ENCODE data around the gene JAM2.

The JAM2 gene

GRCh38 chr21:25759573-25759972 lies 120.5 kb downstream of the JAM2 start:
- no peak for TF ChIP-seq MYC (IDR thresholded peaks at IDR 0.05; ENCODE audit: low read depth, low read length)
- no peak for TF ChIP-seq CTCF (IDR thresholded peaks at IDR 0.05; ENCODE audit: low read depth, low read length)
- no peak overlapping the region for H3K4me3 ChIP-seq (ENCODE audit: low read depth, low read length)
- DNase-seq (ENCODE audit: low read depth) = no peak

GRCh38 chr21:25760061-25760460 lies 121.0 kb downstream of the JAM2 start:
- DNase-seq (ENCODE audit: low read depth) = no peak
- TF ChIP-seq MAX (IDR thresholded peaks at IDR 0.05; ENCODE audit: low read depth, low read length) (no peak), CTCF (IDR thresholded peaks at IDR 0.05; ENCODE audit: low read depth, low read length) (no peak), POLR2A (IDR thresholded peaks at IDR 0.05; ENCODE audit: extremely low read depth, insufficient read length) (no peak), MYC (IDR thresholded peaks at IDR 0.05; ENCODE audit: low read depth, low read length) (no peak)

GRCh38 chr21:25760677-25761076 lies 121.6 kb downstream of the JAM2 start:
- H3K4me3 ChIP-seq (ENCODE audit: low read depth, low read length) = no peak overlapping the region
- no peak for DNase-seq (ENCODE audit: low read depth)
- TF ChIP-seq POLR2A (IDR thresholded peaks at IDR 0.05; ENCODE audit: extremely low read depth, insufficient read length) (no peak), MYC (IDR thresholded peaks at IDR 0.05; ENCODE audit: low read depth, low read length) (no peak), CTCF (IDR thresholded peaks at IDR 0.05; ENCODE audit: low read depth, low read length) (no peak), MAX (IDR thresholded peaks at IDR 0.05; ENCODE audit: low read depth, low read length) (no peak)

More at GRCh38 chr21:25760061-25760460, 121.0 kb downstream of the JAM2 start:
- no peak overlapping the region for H3K4me3 ChIP-seq (ENCODE audit: low read depth, low read length)

GRCh38 chr21:25764065-25764464 lies 125.0 kb downstream of the JAM2 start:
- TF ChIP-seq CTCF (IDR thresholded peaks at IDR 0.05; ENCODE audit: low read depth, low read length) = no peak
- no peak for TF ChIP-seq POLR2A (IDR thresholded peaks at IDR 0.05; ENCODE audit: extremely low read depth, insufficient read length)
- TF ChIP-seq MYC (IDR thresholded peaks at IDR 0.05; ENCODE audit: low read depth, low read length) = no peak
- TF ChIP-seq MAX (IDR thresholded peaks at IDR 0.05; ENCODE audit: low read depth, low read length) = no peak
- no peak for DNase-seq (ENCODE audit: low read depth)
- H3K4me3 ChIP-seq (ENCODE audit: low read depth, low read length) = no peak overlapping the region

Data from NB4 (cell line).